DMS53 treated with DMSO at 0.1 percent for 48 hours (cell line): ENCODE results near the gene RNF223.
A peak's percentile ranks its signal among the peaks of the same experiment; 100 is the strongest.
"Not testable (repeated sequence)": the region's sequence is repeated elsewhere in the genome, so short reads cannot be mapped to it uniquely, and the experiment has no call there.

Experiments
- DNase-seq: peaks from one replicate; lab custom pipeline; 2025; ENCODE audit not compliant: unreplicated experiment; lab: John Stamatoyannopoulos, UW

The RNF223 gene

GRCh38 chr1:1088029-1088800 is 14.1 kb upstream of the RNF223 start:
- no peak for DNase-seq

- DNase-seq: no peak
Observed at GRCh38 chr1:1087351-1088028, 13.4 kb upstream of the RNF223 start.

- no peak for DNase-seq
Observed at GRCh38 chr1:1086911-1087341, 12.8 kb upstream of the RNF223 start.

DNA sequence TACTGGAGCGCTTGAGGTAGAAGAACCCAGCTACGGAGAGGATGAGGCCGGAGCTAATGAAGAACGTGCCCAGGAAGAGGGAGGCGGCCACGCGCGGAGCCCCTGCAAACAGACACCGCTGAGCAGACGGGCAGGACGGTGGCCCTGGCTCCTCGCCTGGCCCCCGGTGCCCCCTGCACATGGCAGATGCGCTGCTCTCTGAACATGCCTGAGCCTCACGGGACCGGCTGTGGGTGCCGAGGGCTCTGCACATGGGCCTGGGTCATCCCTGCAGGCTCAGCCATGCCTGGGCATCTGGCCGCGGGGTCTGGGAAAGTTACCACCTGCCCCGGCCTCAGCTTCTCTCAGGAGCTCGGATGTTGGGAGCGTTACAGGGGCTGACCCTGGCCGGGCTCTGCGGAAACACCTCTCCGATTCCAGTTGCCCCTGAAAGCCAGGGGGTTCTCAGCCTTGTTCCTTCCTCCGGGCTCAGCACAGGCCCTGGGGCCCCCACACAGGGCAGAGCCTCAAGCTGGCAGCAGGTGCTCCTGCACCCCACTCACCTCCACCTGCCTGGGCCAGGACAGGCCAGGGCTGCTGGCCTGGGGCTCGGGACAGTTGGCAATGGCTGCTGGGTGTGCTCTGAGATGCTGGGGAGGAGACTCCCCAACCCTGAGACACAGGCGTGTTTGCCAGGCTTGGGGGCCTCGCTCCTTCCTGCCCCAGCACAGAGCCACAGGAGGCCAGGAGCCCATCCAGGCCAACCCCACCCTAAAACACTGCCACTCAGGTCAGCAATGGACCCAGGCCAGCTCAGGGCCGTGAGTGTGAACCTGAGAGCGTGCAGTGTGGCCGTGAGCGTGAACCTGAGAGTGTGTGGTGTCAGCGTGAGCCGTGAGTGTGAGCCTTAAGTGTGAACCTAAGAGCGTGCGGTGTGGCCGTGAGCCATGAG is 12.1 kb upstream of the RNF223 start:
- no peak for DNase-seq

- no peak for DNase-seq
Observed at GRCh38 chr1:1085171-1085841, 11.2 kb upstream of the RNF223 start.

GRCh38 chr1:1084372-1085170 is 10.5 kb upstream of the RNF223 start:
- no peak for DNase-seq

DNA sequence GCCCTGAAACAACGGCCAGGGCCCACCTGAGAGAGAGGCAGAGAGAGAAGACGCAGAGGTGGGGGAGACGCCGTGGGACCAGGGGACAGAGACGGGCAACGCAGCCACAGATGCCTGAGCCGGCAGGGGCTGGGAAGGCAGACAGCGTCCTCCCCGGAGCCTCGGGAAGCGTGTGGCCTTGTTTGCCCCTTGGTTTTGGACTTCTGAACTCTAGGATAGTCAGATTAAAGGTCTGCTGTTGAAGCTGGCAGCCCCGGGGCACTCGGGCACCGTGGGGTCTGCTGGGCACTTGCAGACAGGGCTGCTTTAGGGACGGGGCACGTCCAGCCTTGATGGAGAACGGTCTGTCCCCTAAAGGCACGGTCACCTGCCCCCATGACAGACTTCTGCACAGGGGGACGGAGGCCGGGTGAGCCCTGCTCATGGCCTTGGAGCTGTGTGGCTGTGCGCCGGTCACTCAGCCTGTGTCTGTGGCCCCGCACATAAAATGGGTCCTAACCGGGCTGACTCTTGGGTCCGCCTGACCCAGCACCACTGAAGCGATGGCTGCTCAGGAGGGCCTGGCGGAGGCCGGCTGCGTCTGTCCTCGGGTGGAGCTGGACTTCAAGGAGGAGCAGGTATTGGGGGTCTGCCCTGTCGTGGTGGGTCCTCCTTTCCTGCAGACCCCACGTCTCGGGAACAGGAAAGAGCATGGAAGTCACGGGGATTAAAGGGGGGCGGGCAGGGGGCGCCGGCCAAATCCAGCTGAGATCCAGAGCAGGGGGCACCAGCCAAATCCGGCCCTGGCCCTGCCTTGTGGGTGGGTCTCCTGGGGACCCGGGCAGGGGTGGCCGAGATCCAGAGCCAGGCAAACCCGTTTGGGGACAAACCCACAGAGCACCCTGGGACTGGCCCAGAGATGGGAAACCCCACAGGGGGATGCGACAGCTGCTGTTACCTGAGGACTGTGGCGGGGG is 9.6 kb upstream of the RNF223 start:
- DNase-seq: no peak

- no peak for DNase-seq
Observed at GRCh38 chr1:1082776-1083415, 8.8 kb upstream of the RNF223 start.

DNA sequence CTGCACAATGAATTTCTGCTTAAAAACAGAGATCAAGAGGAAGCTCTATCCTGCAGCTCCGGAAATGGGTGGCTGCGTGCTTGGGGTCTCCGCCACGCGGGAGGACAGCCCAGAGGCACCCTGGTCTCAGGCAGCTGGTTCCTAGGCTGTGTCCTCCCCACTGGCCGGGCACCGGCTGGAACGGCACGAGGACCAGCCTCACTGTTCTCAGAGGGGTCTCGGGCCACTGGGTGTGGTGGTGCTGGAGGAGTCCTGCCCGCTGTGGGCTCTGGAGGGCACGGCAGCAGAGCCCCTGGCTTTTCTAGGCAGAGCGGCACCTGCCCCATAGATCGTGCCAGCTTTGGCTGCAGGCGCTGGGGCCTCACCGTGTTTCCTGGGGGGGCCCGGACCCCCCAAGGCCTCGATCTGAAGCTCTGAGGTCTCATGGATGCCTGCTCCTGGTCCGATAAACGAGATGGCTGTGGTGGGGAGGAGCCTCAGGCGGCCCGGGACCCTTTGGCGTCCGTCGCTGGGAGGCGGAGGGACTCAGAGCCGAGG is 8.2 kb upstream of the RNF223 start:
- DNase-seq: no peak

- DNase-seq: no peak
Observed at GRCh38 chr1:1081311-1082238, 7.5 kb upstream of the RNF223 start.

- no peak for DNase-seq
Observed at GRCh38 chr1:1080951-1081310, 6.8 kb upstream of the RNF223 start.

- peak; percentile 48 for DNase-seq
Observed at GRCh38 chr1:1080122-1080757, 6.1 kb upstream of the RNF223 start.

GRCh38 chr1:1079408-1080121 is 5.5 kb upstream of the RNF223 start:
- peak; percentile 72 for DNase-seq

DNA sequence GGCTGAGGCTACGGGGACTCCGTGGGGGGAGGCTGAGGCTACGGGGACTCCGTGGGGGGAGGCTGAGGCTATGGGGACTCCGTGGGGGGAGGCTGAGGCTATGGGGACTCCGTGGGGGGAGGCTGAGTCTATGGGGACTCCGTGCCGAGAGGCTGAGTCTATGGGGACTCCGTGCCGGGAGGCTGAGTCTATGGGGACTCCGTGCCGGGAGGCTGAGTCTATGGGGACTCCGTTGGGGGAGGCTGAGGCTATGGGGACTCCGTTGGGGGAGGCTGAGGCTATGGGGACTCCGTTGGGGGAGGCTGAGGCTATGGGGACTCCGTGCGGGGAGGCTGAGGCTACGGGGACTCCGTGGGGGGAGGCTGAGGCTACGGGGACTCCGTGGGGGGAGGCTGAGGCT is 3.3 kb upstream of the RNF223 start:
- not testable (repeated sequence) for DNase-seq

DNA sequence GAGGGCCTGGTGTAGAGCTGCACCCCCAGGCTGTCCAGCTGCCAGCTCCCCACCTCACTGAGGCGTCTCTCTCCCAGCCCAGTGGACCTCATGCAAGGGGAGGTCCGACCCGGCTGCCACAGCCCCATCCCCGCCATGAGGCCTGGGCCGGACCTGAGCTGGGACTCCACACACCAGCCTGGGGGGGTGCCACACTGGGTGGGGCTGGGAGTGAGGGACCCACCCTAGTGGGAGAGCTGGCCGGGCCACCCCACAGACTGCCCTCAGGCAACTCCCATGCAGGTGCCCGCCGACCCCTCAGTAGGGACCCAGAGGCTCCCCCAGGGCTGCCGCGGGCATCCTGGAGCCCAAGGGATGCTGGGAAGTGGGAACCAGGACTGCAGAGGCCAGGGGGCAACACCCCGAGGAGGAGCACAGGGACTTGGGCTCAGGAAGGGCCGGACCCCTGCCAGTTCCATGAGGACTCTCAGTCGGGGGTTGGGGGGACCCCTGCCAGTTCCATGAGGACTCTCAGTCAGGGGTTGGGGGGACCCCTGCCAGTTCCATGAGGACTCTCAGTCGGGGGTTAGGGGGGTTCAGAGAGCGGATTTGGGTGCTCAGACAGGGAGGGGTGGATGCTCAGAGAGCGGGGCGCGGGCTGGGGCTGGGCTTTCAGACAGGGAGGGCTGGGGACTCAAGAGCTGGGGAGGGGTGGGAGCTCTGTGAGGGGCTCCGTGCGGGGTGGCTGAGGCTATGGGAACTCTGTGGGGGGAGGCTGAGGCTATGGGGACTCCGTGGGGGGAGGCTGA is 1.2 kb upstream of the RNF223 start:
- DNase-seq: no peak
